Coronary artery (tissue), 2 donors: Measurements from ENCODE around the gene DUSP5.

Experiments used
- DNase-seq: peaks from one replicate; pipeline ENCODE4 v3.0.0-alpha.2; 2017; ENCODE audit warnings: low spot score
- H3K27ac ChIP-seq, 2 donors: fragments of 200-600 bp; sonication (generic); one replicate each; pipeline ENCODE4 v1.5.1; 2016 to 2019
- H3K4me3 ChIP-seq: fragments of 200-600 bp; sonication (generic); 2 replicates; pipeline ENCODE4 v1.5.1; 2016; ENCODE audit warnings: mild to moderate bottlenecking, moderate library complexity
- CTCF ChIP-seq: fragments of 200-600 bp; sonication (generic); IDR thresholded peaks from one replicate; pipeline ENCODE4 v1.5.1; 2019; ENCODE audit warnings: antibody characterized with exemption

Gene DUSP5

GRCh38 chr10:110496553-110497437 is 912 bp upstream of the DUSP5 start:
- DNase-seq, result no peak
- TF ChIP-seq CTCF, result no peak
- peak overlapping the region; percentile 85 to 92 for H3K27ac ChIP-seq
- peak overlapping the region; percentile 86 for H3K4me3 ChIP-seq

GRCh38 chr10:110498087-110498981 is 627 bp downstream of the DUSP5 start:
- Histone ChIP-seq H3K27ac (peak overlapping the region; percentile 85 to 92), H3K4me3 (peak overlapping the region; percentile 86)
- TF ChIP-seq CTCF, result no peak
- peak; percentile 79 for DNase-seq

GRCh38 chr10:110498982-110499795 is 1.5 kb downstream of the DUSP5 start:
- H3K4me3 ChIP-seq, result peak overlapping the region; percentile 86
- DNase-seq, result no peak
- TF ChIP-seq CTCF, result no peak
- peak overlapping the region; percentile 5 to 92 for H3K27ac ChIP-seq

- DNase-seq, result no peak
- peak overlapping the region; percentile 86 for H3K4me3 ChIP-seq
- peak overlapping the region in 1 of 2 donors; percentile 71 for H3K27ac ChIP-seq
- TF ChIP-seq CTCF, result no peak
Measured at GRCh38 chr10:110499796-110500514, 2.2 kb downstream of the DUSP5 start.

- TF ChIP-seq CTCF, result no peak
- peak overlapping the region; percentile 34 for H3K4me3 ChIP-seq
- DNase-seq, result no peak
- peak overlapping the region; percentile 19 to 71 for H3K27ac ChIP-seq
Measured at GRCh38 chr10:110500515-110500905, 2.8 kb downstream of the DUSP5 start.
